K562 (cell line): Measurements from ENCODE around the gene SACM1L. TPM values are rescaled to one million over a fixed set of nuclear protein-coding genes. Genes with fewer than 3 reads are reported as not detected.
A peak's percentile ranks its signal among the peaks of the same experiment; 100 is the strongest.

Source experiments
- DPF2 ChIP-seq: fragments of 450-650 bp; IDR thresholded peaks from 2 replicates; pipeline ENCODE4 v1.6.1; 2016
- EGR1 ChIP-seq: fragments of 450-650 bp; conservative IDR thresholded peaks from 2 replicates; pipeline ENCODE4 v1.6.1; 2017; ENCODE audit warnings: mild to moderate bottlenecking
- FOXK1 ChIP-seq: sonication (generic); formaldehyde crosslinking; IDR thresholded peaks from 2 replicates; pipeline ENCODE4 v1.8.0; 2022; ENCODE audit warnings: missing genetic modification reagents, mild to moderate bottlenecking, borderline replicate concordance
- HDAC6 ChIP-seq: IDR thresholded peaks from 2 replicates; pipeline ENCODE4 v1.6.1; 2012; ENCODE audit warnings: low read depth, mild to moderate bottlenecking, control low read depth, inconsistent platforms, low read length, moderate library complexity
- MLLT1 ChIP-seq, 2 experiments: fragments of 450-650 bp; IDR thresholded peaks; 2 replicates each; pipeline ENCODE4 v1.6.1; 2016
- MTA2 ChIP-seq: fragments of 450-650 bp; IDR thresholded peaks from 2 replicates; pipeline ENCODE4 v1.6.1; 2016; ENCODE audit warnings: low read depth
- NEUROD1 ChIP-seq: fragments of 150-350 bp; IDR thresholded peaks from 2 replicates; pipeline ENCODE4 v1.6.1; 2014; ENCODE audit warnings: borderline replicate concordance, low read length, low read depth; ENCODE audit not compliant: partially characterized antibody
- PHB ChIP-seq: fragments of 250-450 bp; sonication (Bioruptor Pico); IDR thresholded peaks from 2 replicates; pipeline ENCODE4 v1.5.0; 2021
- POLR2AphosphoS5 ChIP-seq: IDR thresholded peaks from 2 replicates; pipeline ENCODE4 v1.6.1; 2011; ENCODE audit warnings: mild to moderate bottlenecking, low read depth, low read length, moderate library complexity; ENCODE audit not compliant: control insufficient read depth, insufficient read depth
- POLR3G ChIP-seq: IDR thresholded peaks from 2 replicates; pipeline ENCODE4 v1.6.1; 2011; ENCODE audit not compliant: insufficient read length, insufficient replicate concordance; ENCODE audit errors: extremely low read depth
- SFPQ ChIP-seq: fragments of 200-400 bp; formaldehyde crosslinking; IDR thresholded peaks from 2 replicates; pipeline ENCODE4 v1.6.1; 2017; ENCODE audit warnings: mild to moderate bottlenecking, low read depth, low read length, moderate library complexity
- ZBTB40 ChIP-seq, 2 experiments: fragments of 450-650 bp in 1 of 2; sonication (generic) in 1 of 2; formaldehyde crosslinking in 1 of 2; IDR thresholded peaks; 2 replicates each; pipeline versions ENCODE4 v1.7.1 to v1.9.0; 2016 to 2022; ENCODE audit warnings: inconsistent platforms in 1 of 2, mild to moderate bottlenecking in 1 of 2, missing genetic modification reagents in 1 of 2
- ZNF165 ChIP-seq: fragments of 250-450 bp; sonication (Bioruptor Pico); IDR thresholded peaks from 2 replicates; pipeline ENCODE4 v1.4.0; 2020; ENCODE audit warnings: borderline replicate concordance
- ZNF282 ChIP-seq: sonication (generic); formaldehyde crosslinking; IDR thresholded peaks from 2 replicates; pipeline ENCODE4 v1.8.1; 2023; ENCODE audit warnings: missing genetic modification reagents
- polyA plus RNA-seq, 8 experiments: library from polyadenylated mRNA; depleted of rRNA in 4 of 8; stranded (reverse) in 5 of 8; unstranded in 3 of 8; fragments of >200 nt; fragmentation: Nextera tagmentation in 2 of 8; fragmentation: Illumina TruSeq in 1 of 8; extraction: Ambion mirVana in 2 of 8; extraction: Trizol in 1 of 8; gene quantifications; 2 replicates each; pipeline versions ENCODE4 v1.2.1 to v1.2.3, GENCODE V29; 2011 to 2014; ENCODE audit warnings: inconsistent platforms in 1 of 8, missing spikeins in 1 of 8
- total RNA-seq, 7 experiments: library from RNA; depleted of rRNA in 6 of 7; stranded (reverse); fragments of >200 nt in 6 of 7; fragmentation: Illumina TruSeq in 2 of 7; extraction: Trizol in 2 of 7; gene quantifications; 2 replicates each; pipeline versions ENCODE4 v1.2.1 to v1.2.3, GENCODE V29; 2011 to 2021; ENCODE audit warnings: low replicate concordance in 1 of 7

The SACM1L gene
- total and polyA plus RNA-seq, 9 of the 15 experiments (the other 6 are each of a cell fraction or from before 2014, with no cell fraction given) = 25.7 to 67.2 (median 40.3) TPM

- TF ChIP-seq HDAC6 = no peak
- TF ChIP-seq SFPQ = no peak
- TF ChIP-seq ZBTB40 (IDR thresholded peaks at IDR 0.05) = no peak
- no peak for TF ChIP-seq ZBTB40 (CRISPR knock-in tag; IDR thresholded peaks at IDR 0.05)
- TF ChIP-seq NEUROD1 = peak; percentile 59
- no peak for TF ChIP-seq FOXK1 (CRISPR knock-in tag)
- no peak for TF ChIP-seq MTA2
- TF ChIP-seq ZNF282 (CRISPR knock-in tag) = no peak
- 0 out of 2 replicates have a peak, but pooled peaks have one; percentile 13 for TF ChIP-seq EGR1
- peak in 1 of 2 experiments; percentile 58; a peak in 1 of 4 replicates for TF ChIP-seq MLLT1 (IDR thresholded peaks at IDR 0.05)
- no peak for TF ChIP-seq POLR3G
- TF ChIP-seq PHB (CRISPR knock-in tag) = no peak
- TF ChIP-seq ZNF165 (CRISPR knock-in tag) = no peak
- TF ChIP-seq POLR2AphosphoS5 = peak; percentile 63; the same call in 1 of the 2 replicates
- TF ChIP-seq DPF2 = peak; percentile 46; the same call in 1 of the 2 replicates
Observed at GRCh38 chr3:45665101-45665572, 24.1 kb upstream of the SACM1L start (continued).
